Measurements from ENCODE around the gene FSTL5.

GRCh38 chr4:161486461-161486860 lies 677.3 kb downstream of the FSTL5 start:
- TF ChIP-seq RBM39 (optimal IDR thresholded peaks at IDR 0.05; ENCODE audit: low read depth, low read length): no peak
- TF ChIP-seq BDP1 (IDR thresholded peaks at IDR 0.05; ENCODE audit: insufficient read depth, insufficient read length): no peak
- TF ChIP-seq PML (IDR thresholded peaks at IDR 0.05; ENCODE audit: low read length): no peak
- TF ChIP-seq GATAD2B (IDR thresholded peaks at IDR 0.05; ENCODE audit: borderline replicate concordance): no peak
- no peak for TF ChIP-seq ARHGAP35 (IDR thresholded peaks at IDR 0.05; ENCODE audit: partially characterized antibody)
- no peak for TF ChIP-seq KLF16 (IDR thresholded peaks at IDR 0.05)
- TF ChIP-seq ZNF197 (CRISPR knock-in tag; IDR thresholded peaks at IDR 0.05; ENCODE audit: low read depth): no peak
- TF ChIP-seq POU5F1 (IDR thresholded peaks at IDR 0.05; ENCODE audit: borderline replicate concordance, low read depth, low read length, partially characterized antibody): no peak
- TF ChIP-seq SPI1 (IDR thresholded peaks at IDR 0.05; ENCODE audit: borderline replicate concordance, low read depth, low read length): no peak
- no peak for TF ChIP-seq POLR2AphosphoS5 (IDR thresholded peaks at IDR 0.05; ENCODE audit: control insufficient read depth, insufficient read depth, low read depth, low read length)
- no peak for TF ChIP-seq POLR2A (conservative IDR thresholded peaks at IDR 0.05)
